Lung (tissue), 12 donors: ENCODE results near the gene HOXC5. TPM values are rescaled to one million over a fixed set of nuclear protein-coding genes. Genes with fewer than 3 reads are reported as not detected.

Source experiments
- ATAC-seq: fragments of 200-7000 bp; cut with Tn5 transposase; one replicate; pipeline ENCODE4 v1.9.1; 2020; ENCODE audit warnings: moderate number of reproducible peaks; ENCODE audit not compliant: insufficient read depth, low FRiP score
- DNase-seq, 3 donors: peaks; one replicate each; pipeline ENCODE4 v3.0.0-alpha.2; 2013 to 2017
- H3K27ac ChIP-seq, 2 donors: one replicate each; pipeline ENCODE4 v1.5.1; 2013; ENCODE audit warnings: mild to moderate bottlenecking in 2 of 2, moderate library complexity in 2 of 2, control low read depth in 1 of 2, inconsistent platforms in 1 of 2, low read depth in 1 of 2, low read length in 1 of 2
- H3K27me3 ChIP-seq, 3 donors: one replicate each; pipeline ENCODE4 v1.5.1; 2013; ENCODE audit warnings: low read length in 2 of 3; ENCODE audit not compliant: control insufficient read depth in 3 of 3, insufficient read depth in 3 of 3
- H3K36me3 ChIP-seq, 4 donors: one replicate each; pipeline ENCODE4 v1.5.1; 2013; ENCODE audit warnings: low read length in 4 of 4, mild to moderate bottlenecking in 1 of 4, moderate library complexity in 1 of 4; ENCODE audit not compliant: control insufficient read depth in 4 of 4, insufficient read depth in 4 of 4
- H3K4me1 ChIP-seq, 5 donors: one replicate each; pipeline ENCODE4 v1.5.1; 2013; ENCODE audit warnings: low read length in 5 of 5, mild to moderate bottlenecking in 2 of 5, moderate library complexity in 1 of 5; ENCODE audit not compliant: control insufficient read depth in 5 of 5, insufficient read depth in 5 of 5
- H3K4me3 ChIP-seq: one replicate; pipeline ENCODE4 v1.5.1; 2013; ENCODE audit warnings: mild to moderate bottlenecking, control low read depth, moderate library complexity
- H3K9ac ChIP-seq, 2 donors: one replicate each; pipeline ENCODE4 v1.5.1; 2013; ENCODE audit warnings: low read length in 2 of 2, control low read depth in 1 of 2; ENCODE audit not compliant: insufficient read depth in 1 of 2
- H3K9me3 ChIP-seq, 4 donors: one replicate each; pipeline ENCODE4 v1.5.1; 2013; ENCODE audit warnings: low read length in 3 of 4, mild to moderate bottlenecking in 1 of 4, moderate library complexity in 1 of 4; ENCODE audit not compliant: control insufficient read depth in 4 of 4, insufficient read depth in 3 of 4
- WGBS, 2 donors: extraction: QIAGEN DNeasy Blood & Tissue Kit; methylation state at CpG; one replicate each; pipeline ENCODE4 v1.1.7; 2013; 5-methylcytosine and 5-hydroxymethylcytosine counted together
- polyA plus RNA-seq, 2 donors: library from polyadenylated mRNA; stranded (reverse); fragments of 200-250 nt; gene quantifications; one replicate each; pipeline ENCODE4 v1.2.1, GENCODE V29; 2013
- total RNA-seq, 2 donors: library from RNA; depleted of rRNA in 1 of 2; stranded (reverse); fragments of >200 nt in 1 of 2; gene quantifications; one replicate each; pipeline ENCODE4 v1.2.1, GENCODE V29; 2014 to 2021
- TF ChIP-seq, protein P1 (sequence below): IDR thresholded peaks from 2 replicates; pipeline ENCODE4 v1.5.1; 2012; ENCODE audit warnings: mild to moderate bottlenecking; ENCODE audit errors: control extremely low read depth, extremely low read depth
- donor health status: control.
- donor health status: control.
- donor health status: Bipolar disorder and iron deficiency.
- donor health status: healthy.
- donor health status: DM: yes; HTN: yes; CAD: no.

HOXC5 gene
- total and polyA plus RNA-seq, 4 donors = 0.08 to 0.26 (median 0.17) TPM

DNA sequence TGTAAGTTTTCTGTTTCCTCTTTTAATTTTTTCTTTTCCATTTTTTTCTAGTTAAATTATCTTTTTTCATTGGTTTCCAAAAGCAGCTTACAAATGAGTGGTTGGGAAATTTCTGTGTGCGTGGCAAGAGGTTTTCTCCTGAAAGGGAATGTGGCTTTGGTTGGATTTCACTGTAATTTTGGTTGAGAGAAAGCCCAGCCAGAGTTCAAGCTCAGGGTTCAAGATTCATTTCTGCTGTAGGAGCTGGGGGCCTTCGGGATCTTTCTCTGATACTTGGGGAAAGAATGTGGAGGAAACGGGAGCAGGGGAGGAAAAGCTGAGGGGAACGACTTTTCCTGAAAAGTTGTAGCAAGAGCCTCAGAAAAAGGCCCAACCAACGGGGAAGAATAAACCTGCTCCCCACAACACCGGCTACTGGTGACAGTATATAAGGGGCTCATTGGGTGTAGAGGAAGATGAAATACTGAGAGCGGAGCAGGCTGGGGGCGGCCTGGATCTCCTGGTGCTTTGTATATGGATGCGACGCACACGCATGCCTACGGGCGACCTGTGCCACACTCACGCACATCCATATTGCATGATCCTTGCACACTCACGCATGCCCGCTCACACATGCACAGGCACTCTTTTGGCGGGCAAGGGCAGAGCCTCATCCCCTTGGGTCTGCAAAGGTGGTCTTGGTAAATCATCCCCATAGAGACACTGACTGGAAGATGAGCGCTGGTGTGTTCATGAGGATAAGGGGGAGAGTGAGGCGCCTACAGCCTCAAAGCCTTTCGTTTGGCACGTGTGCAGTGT lies 46.0 kb upstream of the HOXC5 start:
- ATAC-seq = no peak

DNA sequence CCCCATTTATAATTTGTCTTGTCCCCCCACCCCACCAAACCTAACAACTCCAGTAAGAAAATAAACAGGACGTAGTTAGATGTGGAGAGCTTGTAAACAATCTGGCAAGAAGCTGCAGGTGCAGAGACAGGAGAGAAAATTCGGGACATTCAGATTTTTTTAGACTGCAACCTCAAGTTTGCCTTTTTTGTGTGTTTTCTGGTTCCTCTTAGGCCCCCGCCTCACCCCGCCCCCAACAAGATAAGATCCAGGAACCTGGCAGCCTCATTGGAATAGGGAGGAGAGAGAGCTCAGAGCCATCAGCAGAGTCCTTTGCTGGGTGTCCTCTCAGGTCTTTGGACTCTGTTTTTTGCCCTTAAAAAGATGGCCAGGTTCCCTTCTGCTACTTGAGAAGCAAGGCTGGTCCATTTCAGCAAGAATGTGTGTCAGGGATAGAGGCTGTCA lies 45.0 kb upstream of the HOXC5 start:
- no peak overlapping the region for H3K9ac ChIP-seq
- DNase-seq (no peak), ATAC-seq (no peak)
- H3K36me3 ChIP-seq = no peaks in the 10 kb centered on the region
- TF ChIP-seq, protein P1, sequence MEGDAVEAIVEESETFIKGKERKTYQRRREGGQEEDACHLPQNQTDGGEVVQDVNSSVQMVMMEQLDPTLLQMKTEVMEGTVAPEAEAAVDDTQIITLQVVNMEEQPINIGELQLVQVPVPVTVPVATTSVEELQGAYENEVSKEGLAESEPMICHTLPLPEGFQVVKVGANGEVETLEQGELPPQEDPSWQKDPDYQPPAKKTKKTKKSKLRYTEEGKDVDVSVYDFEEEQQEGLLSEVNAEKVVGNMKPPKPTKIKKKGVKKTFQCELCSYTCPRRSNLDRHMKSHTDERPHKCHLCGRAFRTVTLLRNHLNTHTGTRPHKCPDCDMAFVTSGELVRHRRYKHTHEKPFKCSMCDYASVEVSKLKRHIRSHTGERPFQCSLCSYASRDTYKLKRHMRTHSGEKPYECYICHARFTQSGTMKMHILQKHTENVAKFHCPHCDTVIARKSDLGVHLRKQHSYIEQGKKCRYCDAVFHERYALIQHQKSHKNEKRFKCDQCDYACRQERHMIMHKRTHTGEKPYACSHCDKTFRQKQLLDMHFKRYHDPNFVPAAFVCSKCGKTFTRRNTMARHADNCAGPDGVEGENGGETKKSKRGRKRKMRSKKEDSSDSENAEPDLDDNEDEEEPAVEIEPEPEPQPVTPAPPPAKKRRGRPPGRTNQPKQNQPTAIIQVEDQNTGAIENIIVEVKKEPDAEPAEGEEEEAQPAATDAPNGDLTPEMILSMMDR = no peak
- H3K27me3 ChIP-seq = peaks cover 30 to 98% (median 90%) of the 10 kb centered on the region in 3 donors
- H3K9me3 ChIP-seq = peaks cover 0 to 18% (median 0%) of the 10 kb centered on the region in 4 donors
- WGBS, 2 donors = 10 to 20% methylated on average over 4 of the region's 4 CpGs
- no peak overlapping the region for H3K27ac ChIP-seq
- peaks cover 0 to 17% (median 10%) of the 10 kb centered on the region in 5 donors for H3K4me1 ChIP-seq
- H3K4me3 ChIP-seq = no peak overlapping the region

More for the DNA sequence above, 46.0 kb upstream of the HOXC5 start:
- Histone ChIP-seq H3K4me3 (no peak overlapping the region), H3K4me1 (peaks cover 0 to 17% (median 10%) of the 10 kb centered on the region in 5 donors), H3K36me3 (no peaks in the 10 kb centered on the region), H3K27ac (no peak overlapping the region), H3K9ac (no peak overlapping the region), H3K9me3 (peaks cover 0 to 21% (median 0%) of the 10 kb centered on the region in 4 donors), H3K27me3 (peaks cover 32 to 98% (median 90%) of the 10 kb centered on the region in 3 donors)
- 25 to 35% methylated on average over 21 of the region's 21 CpGs for WGBS, 2 donors
- TF ChIP-seq, protein P1 = no peak
- no peak for DNase-seq

DNA sequence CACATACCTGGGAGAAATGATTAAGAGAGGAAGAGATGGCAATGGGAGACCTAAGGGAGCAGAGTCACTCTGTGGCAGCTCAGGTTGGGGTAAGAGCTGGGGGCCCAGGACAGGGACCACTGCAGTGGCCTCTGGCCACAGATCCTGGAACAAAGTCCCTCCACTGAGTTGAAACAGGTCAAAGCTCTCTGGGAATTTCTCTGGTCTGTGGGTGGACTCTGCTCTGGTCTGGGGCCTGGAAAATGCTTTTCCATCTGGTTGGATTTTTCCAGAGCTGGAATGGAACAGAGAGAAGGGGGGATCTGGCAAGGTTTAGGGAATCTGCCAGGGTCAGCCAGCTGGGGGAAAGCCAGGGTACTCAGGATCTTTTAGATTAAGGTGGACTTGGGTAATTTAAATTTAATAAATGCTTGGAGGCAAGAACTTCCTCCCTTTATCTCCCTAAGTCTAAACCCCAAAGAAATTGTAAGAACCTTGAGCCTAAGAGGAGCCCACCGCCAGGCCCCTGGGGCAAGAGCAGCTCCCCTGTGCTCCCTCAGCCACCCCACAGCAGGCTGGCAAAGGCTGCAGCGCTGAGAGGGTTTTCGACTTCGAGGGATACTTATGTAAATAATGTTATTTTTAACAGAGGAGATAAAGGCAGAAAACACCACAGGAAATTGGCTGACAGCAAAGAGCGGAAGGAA lies 44.2 kb upstream of the HOXC5 start:
- whole genome bisulfite sequencing, 2 donors = 4 to 6% methylated on average over 5 of the region's 5 CpGs
- DNase-seq = no peak
- H3K4me1 ChIP-seq = peaks cover 0 to 17% (median 10%) of the 10 kb centered on the region in 5 donors
- no peak overlapping the region for H3K4me3 ChIP-seq
- H3K36me3 ChIP-seq = no peaks in the 10 kb centered on the region
- peaks cover 0 to 15% (median 0%) of the 10 kb centered on the region in 4 donors for H3K9me3 ChIP-seq
- H3K9ac ChIP-seq = no peak overlapping the region
- peaks cover 24 to 98% (median 90%) of the 10 kb centered on the region in 3 donors for H3K27me3 ChIP-seq
- ATAC-seq = no peak
- TF ChIP-seq, protein P1 = no peak
- H3K27ac ChIP-seq = no peak overlapping the region
